GM12878 (cell line): Measurements from ENCODE around the gene CTNNBIP1. TPM values are rescaled to one million over a fixed set of nuclear protein-coding genes. Genes with fewer than 3 reads are reported as not detected.

Source experiments
- ATAC-seq: fragments of 200-7000 bp; cut with Tn5 transposase; 3 replicates; pipeline ENCODE4 v1.9.1; 2020; ENCODE audit warnings: mild to moderate bottlenecking, moderate library complexity
- Bru-seq: library from RNA; stranded (reverse); fragments of 400-500 nt; gene quantifications from one replicate; lab custom pipeline; 2021; lab: Mats Ljungman, UMichigan
- BruChase-seq, 2 experiments: library from RNA; stranded (reverse); fragments of 400-500 nt; gene quantifications; one replicate each; lab custom pipeline; 2021; lab: Mats Ljungman, UMichigan
- BruUV-seq: library from RNA; stranded (reverse); fragments of 400-500 nt; replicated peaks from 2 replicates; lab custom pipeline; 2021; lab: Mats Ljungman, UMichigan
- CTCF ChIA-PET: fragments of 300-600 bp; sonication (Branson Sonifier 250); formaldehyde crosslinking; extraction: SDS; loops from one replicate; lab custom pipeline; 2021; ENCODE audit warnings: inconsistent platforms; lab: Yijun Ruan, JAX
- POLR2A ChIA-PET: fragments of 350-600 bp; formaldehyde crosslinking; extraction: SDS; loops from one replicate; lab custom pipeline; 2021; ENCODE audit warnings: inconsistent platforms; lab: Charles Lee
- RAD21 ChIA-PET: fragments of 300-600 bp; sonication (Branson Sonifier 250); formaldehyde crosslinking; loops from one replicate; lab custom pipeline; 2023; ENCODE audit warnings: antibody characterized with exemption; ENCODE audit not compliant: unreplicated experiment; lab: Charles Lee
- SMC1A ChIA-PET: fragments of 300-600 bp; sonication (Branson Sonifier 250); formaldehyde crosslinking; loops from one replicate; lab custom pipeline; 2023; ENCODE audit not compliant: unreplicated experiment, uncharacterized antibody; lab: Charles Lee
- DNase-seq: peaks from one replicate; pipeline ENCODE4 v3.0.0-alpha.2; 2011; ENCODE audit warnings: low read depth, low spot score
- FAIRE-seq: peaks from 3 replicates; lab custom pipeline; 2011; peaks lifted over from hg19 to GRCh38; lab: Jason Lieb, UNC
- H2AFZ ChIP-seq: 2 replicates; pipeline ENCODE4 v1.6.0; 2011; ENCODE audit warnings: low read depth, low read length, control low read depth; ENCODE audit not compliant: control insufficient read depth
- H3K27ac ChIP-seq: 2 replicates; pipeline ENCODE4 v1.5.1; 2011; ENCODE audit warnings: control low read depth; ENCODE audit not compliant: control insufficient read depth, insufficient read depth
- H3K27me3 ChIP-seq, 2 experiments: replicated peaks in 1 of 2; 2 replicates each; pipeline versions ENCODE4 v1.6.0 to v1.6.1; 2011; ENCODE audit warnings: low read length in 1 of 2; ENCODE audit not compliant: control insufficient read depth in 2 of 2, insufficient read depth in 2 of 2
- H3K36me3 ChIP-seq, 2 experiments: 2 replicates each; pipeline ENCODE4 v1.5.1; 2011; ENCODE audit warnings: low read length in 1 of 2; ENCODE audit not compliant: control insufficient read depth in 2 of 2, insufficient read depth in 2 of 2
- H3K4me1 ChIP-seq: 2 replicates; pipeline ENCODE4 v1.6.1; 2011; ENCODE audit warnings: mild to moderate bottlenecking, low read length, moderate library complexity, mixed read lengths; ENCODE audit not compliant: control insufficient read depth, insufficient read depth
- H3K4me2 ChIP-seq: 2 replicates; pipeline ENCODE4 v1.6.0; 2011; ENCODE audit warnings: control low read depth; ENCODE audit not compliant: control insufficient read depth, insufficient read depth
- H3K4me3 ChIP-seq: fragments of 200-600 bp; sonication (generic); 2 replicates; pipeline ENCODE4 v1.5.1; 2016
- H3K79me2 ChIP-seq: 2 replicates; pipeline ENCODE4 v1.6.0; 2011; ENCODE audit warnings: low read length; ENCODE audit not compliant: control insufficient read depth, insufficient read depth
- H3K9ac ChIP-seq: 2 replicates; pipeline ENCODE4 v1.8.0; 2011; ENCODE audit warnings: low read length, control low read depth, mixed read lengths; ENCODE audit not compliant: control insufficient read depth, insufficient read depth
- H3K9me3 ChIP-seq: replicated peaks from 3 replicates; pipeline ENCODE4 v1.5.1; 2011; ENCODE audit warnings: mild to moderate bottlenecking, low read length; ENCODE audit not compliant: control insufficient read depth, insufficient read depth
- H4K20me1 ChIP-seq: 2 replicates; pipeline ENCODE4 v1.6.0; 2011; ENCODE audit not compliant: control insufficient read depth, insufficient read depth
- BACH1 ChIP-seq: fragments of 450-650 bp; IDR thresholded peaks from 2 replicates; pipeline ENCODE4 v1.6.1; 2017; ENCODE audit warnings: mild to moderate bottlenecking, borderline replicate concordance
- BHLHE40 ChIP-seq, 2 experiments: fragments of 450-650 bp in 1 of 2; IDR thresholded peaks; 2 replicates each; pipeline ENCODE4 v1.6.1; 2011 to 2017; ENCODE audit warnings: low read depth in 2 of 2, borderline replicate concordance in 1 of 2, improper control_type of control experiment in 1 of 2, low read length in 1 of 2, mild to moderate bottlenecking in 1 of 2
- CBFB ChIP-seq: IDR thresholded peaks from 2 replicates; pipeline ENCODE4 v1.6.1; 2016; ENCODE audit warnings: antibody characterized with exemption, low read depth
- FOXK2 ChIP-seq: fragments of 450-650 bp; IDR thresholded peaks from 2 replicates; pipeline ENCODE4 v1.6.1; 2017; ENCODE audit warnings: mild to moderate bottlenecking, moderate library complexity
- IRF4 ChIP-seq: IDR thresholded peaks from 2 replicates; pipeline ENCODE4 v1.6.1; 2011; ENCODE audit warnings: low read depth, low read length
- LARP7 ChIP-seq: fragments of 450-650 bp; IDR thresholded peaks from 2 replicates; pipeline ENCODE4 v1.6.1; 2017; ENCODE audit warnings: mild to moderate bottlenecking
- POLR2A ChIP-seq: IDR thresholded peaks from 2 replicates; pipeline ENCODE4 v1.6.1; 2011; ENCODE audit warnings: low read depth, mild to moderate bottlenecking, low read length
- TCF7 ChIP-seq: IDR thresholded peaks from 2 replicates; pipeline ENCODE4 v1.6.1; 2014; ENCODE audit warnings: antibody characterized with exemption, borderline replicate concordance
- ZNF207 ChIP-seq: fragments of 450-650 bp; IDR thresholded peaks from 2 replicates; pipeline ENCODE4 v1.6.1; 2014; ENCODE audit warnings: antibody characterized with exemption, mild to moderate bottlenecking, borderline replicate concordance
- WGBS: methylation state at CpG from one replicate; pipeline ENCODE4 v1.1.6; 2016; ENCODE audit warnings: low lambda C conversion rate; ENCODE audit not compliant: insufficient replicate concordance, insufficient coverage; ENCODE audit errors: missing lambda C conversion rate; 5-methylcytosine and 5-hydroxymethylcytosine counted together
- in situ Hi-C: fragments of 300-500 bp; cut with MboI; formaldehyde crosslinking; loops from 9 replicates; pipeline ENCODE4 v1.14.3; 2018; ENCODE audit warnings: mixed read lengths
- intact Hi-C: fragments of 100-400 bp; cut with micrococcal nuclease; formaldehyde crosslinking; loops from one replicate; pipeline ENCODE4 v1.14.2; 2022; ENCODE audit not compliant: unreplicated experiment
- long read RNA-seq, 2 experiments: library from polyadenylated mRNA; unstranded; transcript quantifications; one replicate each; pipeline ENCODE4 v2.0.0, GENCODE V29; 2019 to 2020
- polyA minus RNA-seq, 3 experiments: library from RNA; depleted of rRNA, polyadenylated mRNA; stranded (reverse); fragments of >200 nt; gene quantifications; 2 replicates each; pipeline ENCODE4 v1.2.3, GENCODE V29; 2011
- polyA plus RNA-seq, 11 experiments: library from polyadenylated mRNA; depleted of rRNA in 4 of 11; unstranded in 6 of 11; stranded (reverse) in 5 of 11; fragments of >200 nt; fragmentation: Nextera tagmentation in 4 of 11; fragmentation: Illumina TruSeq in 1 of 11; extraction: Ambion mirVana in 4 of 11; extraction: Trizol in 1 of 11; gene quantifications; 1 replicate in 1 of 11; 2 replicates in 10 of 11; pipeline versions ENCODE4 v1.2.1 to v1.2.3, GENCODE V29; 2011 to 2016; ENCODE audit warnings: inconsistent platforms in 2 of 11, missing spikeins in 2 of 11, low read depth in 1 of 11
- total RNA-seq, 4 experiments: library from RNA; depleted of rRNA in 3 of 4; stranded (reverse); fragments of >200 nt in 3 of 4; fragmentation: Illumina TruSeq in 1 of 4; extraction: Trizol in 1 of 4; gene quantifications; 2 replicates each; pipeline versions ENCODE4 v1.2.1 to v1.2.3, GENCODE V29; 2013 to 2021

Gene CTNNBIP1, protein sequence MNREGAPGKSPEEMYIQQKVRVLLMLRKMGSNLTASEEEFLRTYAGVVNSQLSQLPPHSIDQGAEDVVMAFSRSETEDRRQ
- total RNA-seq (2013; cell fraction: nucleolus; rRNA removed) = 2.0 and 3.1 TPM in 2 replicates
- 18.9 and 27.8 TPM in 2 replicates for total RNA-seq (2014; rRNA removed)
- total RNA-seq (2014; rRNA removed; fragmentation: Illumina TruSeq; extraction: Trizol) = 10.9 and 11.3 TPM in 2 replicates
- total RNA-seq (2021) = 24.8 and 26.0 TPM in 2 replicates
- 4.7 TPM for polyA plus RNA-seq (2011; ENCODE audit: low read depth)
- polyA plus RNA-seq (2011; rRNA removed) = 5.6 and 10.7 TPM in 2 replicates
- polyA plus RNA-seq (2011; cell fraction: cytosol; rRNA removed) = 10.3 and 10.5 TPM in 2 replicates
- 5.8 and 6.8 TPM in 2 replicates for polyA plus RNA-seq (2011; cell fraction: nucleus; rRNA removed)
- polyA plus RNA-seq (2012) = 13.4 and 14.1 TPM in 2 replicates
- polyA plus RNA-seq (2014; fragmentation: Illumina TruSeq; extraction: Trizol) = 4.3 and 9.2 TPM in 2 replicates
- polyA plus RNA-seq (2014; fragmentation: Nextera tagmentation; extraction: Ambion mirVana) = 1 to 10 TPM in 1 of 2 experiments, under 1 TPM in 1; 0.42 to 1.4 TPM
- 25.8 and 26.4 TPM in 2 replicates for polyA plus RNA-seq (2014; rRNA removed)
- polyA plus RNA-seq (2016; fragmentation: Nextera tagmentation; extraction: Ambion mirVana) = 10 to 100 TPM in 1 of 2 experiments, 1 to 10 TPM in 1; 9.5 to 31.8 TPM
- 6.9 and 8.6 TPM in 2 replicates for polyA minus RNA-seq (2011; rRNA and poly(A)+ RNA removed)
- 2.7 and 5.6 TPM in 2 replicates for polyA minus RNA-seq (2011; cell fraction: cytosol; rRNA and poly(A)+ RNA removed)
- 0.73 and 1.5 TPM in 2 replicates for polyA minus RNA-seq (2011; cell fraction: nucleus; rRNA and poly(A)+ RNA removed)
- percentile 50 among the genes with signal in this experiment for Bru-seq, nascent RNA
- percentile 49 among the genes with signal in this experiment for BruChase-seq, experiment 1, labeled RNA remaining after a 6-hour chase
- percentile 48 among the genes with signal in this experiment for BruChase-seq, experiment 2, labeled RNA remaining after a 2-hour chase
- long read RNA-seq, experiment 1, partial matches to known transcripts = 0 of 1 reads
- long read RNA-seq, experiment 1, other reads (novel, unspliced or antisense) = 0 of 1 reads
- long read RNA-seq, experiment 2 = 0 reads

DNA sequence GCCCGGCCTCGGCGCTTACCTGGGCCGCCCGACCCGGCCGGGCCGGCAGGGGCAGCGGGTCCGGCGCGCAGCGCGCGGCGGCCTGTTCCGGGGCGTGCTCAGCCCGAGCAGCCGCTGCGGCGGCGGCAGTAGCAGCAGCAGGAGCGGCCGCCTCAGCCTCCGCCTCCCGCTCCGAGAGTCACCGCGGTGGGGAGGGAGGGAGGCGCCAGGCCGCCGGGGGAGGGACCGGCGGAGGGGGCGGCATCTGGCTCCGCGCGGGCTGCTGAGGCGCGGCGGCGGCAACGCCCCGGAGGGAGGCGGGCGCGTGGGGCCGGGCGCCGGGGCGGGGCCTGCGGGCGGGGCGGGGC is at the start of gene CTNNBIP1:
CTNNBIP1 (minus strand) TSS at position 194 of the 347 bp plus-strand sequence. CDS start 38,205 bp downstream, outside the sequence.
- CTCF ChIA-PET = interaction anchor here (1.0 kb wide), 3 partner anchors 36 to 42 kb away, joined by 3 to 4 read pairs (median 4); no protein-coding TSS in a partner anchor

More for the DNA sequence above, at the start of gene CTNNBIP1:
- Histone ChIP-seq H3K27me3 (no peaks in the 10 kb centered on the region), H3K9ac (peak within 1 kb of the TSS; percentile 84), H3K4me3 (peak within 1 kb of the TSS; percentile 87), H3K4me2 (peak within 1 kb of the TSS; percentile 92), H3K79me2 (peaks cover 3% of the 10 kb centered on the region; the same call in 1 of the 2 replicates), H3K9me3 (no peaks in the 10 kb centered on the region), H3K27ac (peak within 1 kb of the TSS; percentile 85), H2AFZ (peak within 1 kb of the TSS; percentile 70), H3K4me1 (peaks cover 8% of the 10 kb centered on the region), H4K20me1 (no peaks in the 10 kb centered on the region), H3K36me3 (no peaks in the 10 kb centered on the region)
- TF ChIP-seq ZNF207 = no peak
- TF ChIP-seq LARP7 = 0 out of 2 replicates have a peak, but pooled peaks have one; percentile 21
- no peak for TF ChIP-seq FOXK2
- no peak for TF ChIP-seq IRF4
- TF ChIP-seq TCF7 = no peak
- peak; percentile 22 to 63; a peak in 3 of 4 replicates for TF ChIP-seq BHLHE40 (IDR thresholded peaks at IDR 0.05; ENCODE audit: borderline replicate concordance in 1 of 2, low read depth in 2 of 2, low read length in 1 of 2)
- TF ChIP-seq BACH1 = peak; percentile 6; the same call in 1 of the 2 replicates
- TF ChIP-seq CBFB = no peak
- peak; percentile 82 for TF ChIP-seq POLR2A
- in situ Hi-C loops = no loop called here
- BruUV-seq = no TSS peak
- intact Hi-C loops = loop anchor here (2.0 kb wide), 1 partner anchor 33 kb away; the partner anchor contains the start of genes LZIC and NMNAT1
- SMC1A ChIA-PET = no interaction called here
- POLR2A ChIA-PET = no interaction called here
- RAD21 ChIA-PET = interaction anchor here (1.2 kb wide), 1 partner anchor 33 kb away, joined by 13 read pairs; the partner anchor contains the start of genes LZIC and NMNAT1
- FAIRE-seq (no peak), DNase-seq (no peak), ATAC-seq (peak; percentile 82; the same call in 2 of the 3 replicates)
- 2% methylated on average over 19 of the region's 55 CpGs for WGBS
